ENCODE results near the gene SETD4.

The SETD4 gene

GRCh38 chr21:36021251-36021837 lies 39.0 kb downstream of the SETD4 start:
- no peak overlapping the region for H3K9ac ChIP-seq (ENCODE audit: low read depth, low read length)
- no peak overlapping the region for H2AFZ ChIP-seq (ENCODE audit: low read depth, low read length)
- no peaks in the 10 kb centered on the region for H4K20me1 ChIP-seq (ENCODE audit: insufficient read depth, low read length)
- DNase-seq (no peak), ATAC-seq (ENCODE audit: insufficient read depth, low read depth) (no peak)
- H3K27me3 ChIP-seq (ENCODE audit: insufficient read depth, low read length, poor library complexity) = no peaks in the 10 kb centered on the region
- no peak overlapping the region for H3K4me2 ChIP-seq (ENCODE audit: insufficient read depth, low read length)
- no peaks in the 10 kb centered on the region for H3K9me3 ChIP-seq (ENCODE audit: insufficient read depth, low read length, severe bottlenecking)
- no peaks in the 10 kb centered on the region for H3K79me2 ChIP-seq (ENCODE audit: insufficient read depth, low read length)
- no peak overlapping the region for H3K27ac ChIP-seq (ENCODE audit: low read length)
- no peaks in the 10 kb centered on the region for H3K4me1 ChIP-seq (ENCODE audit: insufficient read depth, low read length)
- no peak for TF ChIP-seq EZH2 (IDR thresholded peaks at IDR 0.05; ENCODE audit: borderline replicate concordance, low read depth, low read length, severe bottlenecking)
- TF ChIP-seq CTCF (IDR thresholded peaks at IDR 0.05; ENCODE audit: borderline replicate concordance, extremely low read depth, low read length, poor library complexity, severe bottlenecking) = no peak
- H3K36me3 ChIP-seq (ENCODE audit: insufficient read depth, low read length) = no peaks in the 10 kb centered on the region
- no peak overlapping the region for H3K4me3 ChIP-seq (ENCODE audit: low read depth in 1 of 2, low read length in 2 of 2)

DNA sequence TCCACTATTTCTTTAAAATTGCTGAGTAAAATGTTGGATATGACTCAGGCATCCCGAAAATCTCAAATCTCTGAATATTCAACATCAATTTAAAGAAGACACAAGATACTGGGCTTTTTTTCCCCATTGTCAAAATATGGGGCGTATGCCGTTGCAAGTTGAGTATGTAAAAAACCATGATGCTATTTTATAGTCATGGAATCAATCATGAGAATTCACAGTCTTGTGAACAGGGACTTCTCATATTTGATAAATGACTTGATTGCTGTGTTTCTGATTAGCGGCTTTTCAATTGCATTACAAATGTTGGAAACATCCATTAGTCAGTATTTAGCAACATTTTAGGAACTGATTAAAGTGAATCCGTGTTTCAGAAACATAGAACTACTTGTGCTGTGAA lies 45.3 kb downstream of the SETD4 start:
- Histone ChIP-seq H3K9me3 (ENCODE audit: insufficient read depth, low read length, severe bottlenecking) (no peaks in the 10 kb centered on the region), H3K4me1 (ENCODE audit: insufficient read depth, low read length) (no peaks in the 10 kb centered on the region)
- ATAC-seq (ENCODE audit: insufficient read depth, low read depth) = no peak

GRCh38 chr21:36010801-36011200 lies 49.5 kb downstream of the SETD4 start:
- no peaks in the 10 kb centered on the region for H4K20me1 ChIP-seq (ENCODE audit: insufficient read depth, low read length)
- H3K4me3 ChIP-seq (ENCODE audit: low read depth in 1 of 2, low read length in 2 of 2) = no peak overlapping the region
- H3K9ac ChIP-seq (ENCODE audit: low read depth, low read length) = no peak overlapping the region
- H3K4me1 ChIP-seq (ENCODE audit: insufficient read depth, low read length) = no peaks in the 10 kb centered on the region
- ATAC-seq (ENCODE audit: insufficient read depth, low read depth) (no peak), DNase-seq (no peak)
- no peaks in the 10 kb centered on the region for H3K9me3 ChIP-seq (ENCODE audit: insufficient read depth, low read length, severe bottlenecking)
- H3K36me3 ChIP-seq (ENCODE audit: insufficient read depth, low read length) = no peaks in the 10 kb centered on the region
- TF ChIP-seq CTCF (IDR thresholded peaks at IDR 0.05; ENCODE audit: borderline replicate concordance, extremely low read depth, low read length, poor library complexity, severe bottlenecking) = no peak
- TF ChIP-seq EZH2 (IDR thresholded peaks at IDR 0.05; ENCODE audit: borderline replicate concordance, low read depth, low read length, severe bottlenecking) = no peak
- no peak overlapping the region for H3K4me2 ChIP-seq (ENCODE audit: insufficient read depth, low read length)
- H3K27me3 ChIP-seq (ENCODE audit: insufficient read depth, low read length, poor library complexity) = peaks cover 3% of the 10 kb centered on the region
- H3K27ac ChIP-seq (ENCODE audit: low read length) = no peak overlapping the region
- H3K79me2 ChIP-seq (ENCODE audit: insufficient read depth, low read length) = no peaks in the 10 kb centered on the region
- no peak overlapping the region for H2AFZ ChIP-seq (ENCODE audit: low read depth, low read length)

More for the DNA sequence above, 45.3 kb downstream of the SETD4 start:
- no peak overlapping the region for H3K27ac ChIP-seq (ENCODE audit: low read length)
- H3K4me3 ChIP-seq (ENCODE audit: low read depth in 1 of 2, low read length in 2 of 2) = no peak overlapping the region
- DNase-seq = no peak
- no peaks in the 10 kb centered on the region for H3K79me2 ChIP-seq (ENCODE audit: insufficient read depth, low read length)
- no peak overlapping the region for H2AFZ ChIP-seq (ENCODE audit: low read depth, low read length)
- H3K9ac ChIP-seq (ENCODE audit: low read depth, low read length) = no peak overlapping the region
- peaks cover 3% of the 10 kb centered on the region for H3K27me3 ChIP-seq (ENCODE audit: insufficient read depth, low read length, poor library complexity)
- TF ChIP-seq EZH2 (IDR thresholded peaks at IDR 0.05; ENCODE audit: borderline replicate concordance, low read depth, low read length, severe bottlenecking) (no peak), CTCF (IDR thresholded peaks at IDR 0.05; ENCODE audit: borderline replicate concordance, extremely low read depth, low read length, poor library complexity, severe bottlenecking) (no peak)
- H3K36me3 ChIP-seq (ENCODE audit: insufficient read depth, low read length) = no peaks in the 10 kb centered on the region
- H4K20me1 ChIP-seq (ENCODE audit: insufficient read depth, low read length) = no peaks in the 10 kb centered on the region
- no peak overlapping the region for H3K4me2 ChIP-seq (ENCODE audit: insufficient read depth, low read length)

Data from DND-41 (cell line).